MG63 (cell line): ENCODE data around the gene IRS2. TPM values are rescaled to one million over a fixed set of nuclear protein-coding genes. Genes with fewer than 3 reads are reported as not detected.
"Not testable (repeated sequence)": the region's sequence is repeated elsewhere in the genome, so short reads cannot be mapped to it uniquely, and the experiment has no call there.

Source experiments
- DNase-seq: peaks from one replicate; pipeline ENCODE4 v3.0.0-alpha.2; 2020
- H3K27me3 ChIP-seq: fragments of 250-450 bp; sonication (Bioruptor Pico); 2 replicates; pipeline ENCODE4 v1.5.1; 2020; ENCODE audit warnings: mild to moderate bottlenecking, moderate library complexity
- H3K36me3 ChIP-seq: fragments of 250-450 bp; sonication (Bioruptor Pico); 2 replicates; pipeline ENCODE4 v1.5.1; 2020; ENCODE audit warnings: mild to moderate bottlenecking, moderate library complexity
- H3K4me3 ChIP-seq: fragments of 250-450 bp; sonication (Bioruptor Pico); 2 replicates; pipeline ENCODE4 v1.5.1; 2020; ENCODE audit warnings: mild to moderate bottlenecking, moderate library complexity
- H3K9me3 ChIP-seq: fragments of 250-450 bp; sonication (Bioruptor Pico); 2 replicates; pipeline ENCODE4 v1.5.1; 2020; ENCODE audit warnings: mild to moderate bottlenecking, moderate library complexity
- total RNA-seq: library from RNA; depleted of rRNA; stranded (reverse); fragments of >200 nt; shearing (Covaris generic); gene quantifications from 2 replicates; pipeline ENCODE4 v1.2.3, GENCODE V29; 2014; ENCODE audit warnings: low replicate concordance

Gene IRS2
- total RNA-seq, 1 experiment from 2014 or later = 0.33 TPM

DNA sequence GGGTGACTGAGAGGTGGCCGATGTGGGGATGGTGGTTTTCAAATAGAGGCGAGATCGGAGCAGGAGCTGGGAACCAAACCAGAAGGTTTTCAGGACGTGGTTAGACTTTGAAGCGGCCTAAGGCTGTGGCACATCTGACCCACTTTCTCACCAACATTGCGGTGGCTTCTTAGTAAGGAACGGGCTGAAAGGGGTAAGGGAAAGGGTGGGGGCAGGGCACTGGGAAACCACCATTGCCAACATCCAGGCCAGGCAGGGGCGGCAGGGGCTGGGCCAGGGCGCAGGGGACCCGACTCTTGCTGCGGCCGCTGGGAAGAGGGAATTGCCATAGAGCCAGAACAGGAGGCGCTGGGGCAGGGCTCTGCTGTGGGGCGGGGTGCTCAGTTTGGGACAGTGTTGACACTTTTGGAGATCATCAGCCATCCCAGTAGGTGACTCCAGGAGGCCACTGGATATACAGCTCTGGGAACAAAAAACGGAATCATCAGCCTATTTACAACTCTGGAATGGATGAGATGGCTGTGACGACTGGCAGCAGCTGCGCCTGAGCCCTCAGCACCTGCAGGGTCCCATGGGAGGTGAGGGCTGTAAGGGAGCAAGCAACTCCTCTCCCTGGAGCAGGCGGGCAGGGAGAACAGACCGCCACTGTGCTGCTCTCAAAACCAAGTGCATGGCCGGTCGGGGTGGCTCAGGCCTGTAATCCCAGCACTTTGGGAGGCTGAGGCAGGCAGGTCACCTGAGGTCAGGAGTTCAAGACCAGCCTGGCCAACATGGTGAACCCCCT, 52.2 kb downstream of the IRS2 start:
- no peak for DNase-seq

DNA sequence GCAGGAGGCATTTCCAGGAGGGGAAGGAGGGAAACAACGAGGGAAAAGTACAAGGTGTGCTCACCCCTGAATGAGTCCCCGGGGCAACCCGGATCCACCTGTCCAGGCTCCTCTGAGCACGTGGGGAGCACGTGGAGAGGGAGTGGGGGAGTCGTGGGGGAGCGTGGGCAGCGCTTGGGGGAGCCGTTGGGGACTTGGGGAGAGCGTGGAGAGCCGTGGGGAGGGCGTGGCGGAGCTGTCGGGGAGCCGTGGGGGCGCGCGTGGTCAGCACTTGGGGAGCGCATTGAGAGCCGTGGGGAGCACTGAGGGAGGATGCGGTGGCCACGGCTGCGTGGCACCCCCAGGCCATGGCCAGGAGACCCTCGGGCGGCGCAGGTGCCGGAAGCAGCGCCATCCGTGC, 52.8 kb downstream of the IRS2 start:
- no peak for DNase-seq
- H3K27me3 ChIP-seq = 0 out of 2 replicates have a peak, but pooled peaks cover 4% of the 10 kb centered on the region
- no peaks in the 10 kb centered on the region for H3K36me3 ChIP-seq
- no peaks in the 10 kb centered on the region for H3K9me3 ChIP-seq
- no peak overlapping the region for H3K4me3 ChIP-seq

More for the DNA sequence above, 52.2 kb downstream of the IRS2 start:
- Histone ChIP-seq H3K9me3 (no peaks in the 10 kb centered on the region), H3K36me3 (no peaks in the 10 kb centered on the region), H3K27me3 (0 out of 2 replicates have a peak, but pooled peaks cover 1% of the 10 kb centered on the region), H3K4me3 (no peak overlapping the region)

DNA sequence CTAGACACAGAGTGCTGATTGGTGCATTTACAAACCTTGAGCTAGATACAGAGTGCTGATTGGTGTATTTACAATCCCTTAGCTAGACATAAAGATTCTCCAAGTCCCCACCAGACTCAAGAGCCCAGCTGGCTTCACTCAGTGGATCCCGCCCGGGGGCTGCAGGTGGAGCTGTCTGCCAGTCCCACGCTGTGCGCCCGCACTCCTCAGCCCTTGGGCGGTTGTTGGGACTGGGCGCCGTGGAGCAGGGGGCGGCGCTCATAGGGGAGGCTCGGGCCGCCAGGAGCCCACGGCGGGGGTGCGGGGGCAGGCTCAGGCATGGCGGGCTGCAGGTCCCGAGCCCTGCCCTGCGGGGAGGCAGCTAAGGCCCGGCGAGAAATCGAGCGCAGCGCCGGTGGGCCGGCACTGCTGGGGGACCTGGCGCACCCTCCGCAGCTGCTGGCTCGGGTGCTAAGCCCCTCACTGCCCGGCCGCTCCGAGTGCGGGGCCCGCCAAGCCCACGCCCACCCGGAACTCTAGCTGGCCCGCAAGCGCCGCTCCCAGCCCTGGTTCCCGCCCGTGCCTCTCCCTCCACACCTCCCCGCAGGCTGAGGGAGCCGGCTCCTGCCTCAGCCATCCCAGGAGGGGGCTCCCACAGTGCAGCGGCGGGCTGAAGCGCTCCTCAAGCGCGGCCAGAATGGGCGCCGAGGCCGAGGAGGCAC, 53.8 kb downstream of the IRS2 start:
- DNase-seq, H3K36me3 ChIP-seq, H3K9me3 ChIP-seq, H3K4me3 ChIP-seq, H3K27me3 ChIP-seq: not testable (repeated sequence)

DNA sequence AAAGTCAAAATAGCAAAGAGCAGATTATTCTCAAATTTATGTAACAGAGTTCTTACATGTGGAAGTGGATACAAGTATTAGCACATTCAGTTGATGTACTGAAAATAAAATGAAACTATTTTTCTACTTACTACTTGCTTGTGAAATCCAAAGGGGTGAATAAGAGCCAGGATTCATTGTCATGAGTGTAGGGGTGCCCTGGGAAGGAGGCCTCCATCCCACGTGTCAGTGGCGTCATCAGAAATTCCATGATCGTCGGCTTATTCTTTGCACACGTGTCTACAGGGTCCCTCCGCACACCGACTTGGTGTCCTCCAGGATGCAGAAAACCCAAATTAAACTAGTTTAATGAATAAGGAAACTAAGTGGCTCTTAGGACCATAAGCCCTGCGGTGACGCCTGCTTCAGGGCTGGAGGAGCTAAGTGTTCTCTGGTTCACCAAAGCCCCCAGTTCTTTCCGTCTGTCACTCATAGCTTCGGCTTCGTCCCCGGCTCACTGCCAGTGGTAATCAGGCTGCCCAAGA, 55.5 kb downstream of the IRS2 start:
- no peak overlapping the region for H3K4me3 ChIP-seq
- 0 out of 2 replicates have a peak, but pooled peaks cover 4% of the 10 kb centered on the region for H3K27me3 ChIP-seq
- no peaks in the 10 kb centered on the region for H3K36me3 ChIP-seq
- DNase-seq = no peak
- no peaks in the 10 kb centered on the region for H3K9me3 ChIP-seq

DNA sequence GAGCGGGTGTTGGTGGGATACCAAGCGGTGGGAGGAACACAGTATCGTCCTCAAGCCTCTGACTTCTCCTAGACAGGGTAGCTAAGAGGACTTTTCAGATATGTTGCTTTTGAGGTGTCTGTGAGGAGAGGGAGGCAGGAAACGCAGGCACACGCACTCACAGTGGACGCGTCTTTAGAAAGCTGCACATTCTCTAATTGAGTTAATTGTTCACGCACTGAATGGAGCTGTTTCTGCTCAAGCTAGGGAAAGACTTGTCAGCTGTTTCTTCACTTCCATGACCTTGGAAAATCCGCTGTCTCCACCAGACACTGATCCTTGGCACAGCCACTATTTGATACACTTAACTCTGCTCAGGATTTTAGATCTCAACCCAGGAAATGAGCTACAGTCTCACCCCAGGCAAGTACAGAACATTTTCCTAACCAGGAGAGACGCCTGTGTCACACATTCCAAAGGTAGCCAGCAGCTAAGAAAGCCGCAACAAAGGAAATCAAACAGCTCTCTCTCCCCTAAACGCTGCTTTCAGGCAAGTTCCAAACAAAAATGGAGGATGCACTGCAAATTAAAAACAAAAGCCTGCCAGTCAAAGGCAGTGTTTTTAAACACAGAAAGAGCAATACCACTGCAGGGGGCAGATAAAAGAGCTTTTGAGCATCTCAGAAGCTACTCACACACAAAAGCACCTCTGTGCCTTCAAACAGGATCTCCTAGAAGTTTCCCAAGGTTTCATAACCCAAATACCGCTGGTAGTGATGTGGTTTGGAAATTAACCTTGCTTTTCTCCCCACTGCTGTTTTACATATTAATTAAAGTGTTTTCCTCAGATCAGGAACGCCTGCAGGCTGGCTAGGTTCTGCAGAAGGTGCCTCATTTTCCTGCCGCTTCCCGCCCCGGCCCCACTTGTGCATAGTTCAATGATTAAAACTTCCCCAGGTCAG, 57.3 kb downstream of the IRS2 start:
- no peak for DNase-seq
- Histone ChIP-seq H3K36me3 (no peaks in the 10 kb centered on the region), H3K27me3 (0 out of 2 replicates have a peak, but pooled peaks cover 4% of the 10 kb centered on the region), H3K9me3 (no peaks in the 10 kb centered on the region), H3K4me3 (no peak overlapping the region)

DNA sequence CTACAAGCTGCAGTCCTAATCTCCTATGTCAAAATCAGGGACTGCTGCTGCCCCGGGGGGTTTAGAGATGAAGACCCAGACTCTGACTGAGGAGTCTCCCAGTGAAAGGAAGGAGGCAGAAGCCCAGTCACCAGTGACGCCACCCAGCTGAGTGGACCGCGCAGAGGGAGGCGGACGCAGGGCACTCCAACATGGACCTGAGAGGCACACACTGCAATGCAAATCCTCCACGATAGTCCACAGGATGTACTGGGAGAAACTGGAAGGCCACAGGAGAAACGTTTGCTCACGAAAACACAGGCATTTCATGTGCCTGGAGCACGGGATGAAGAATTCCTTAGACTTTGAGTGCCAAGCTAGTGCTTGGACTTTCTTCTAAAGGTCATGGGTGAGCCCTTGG, 58.3 kb downstream of the IRS2 start:
- Histone ChIP-seq H3K4me3 (no peak overlapping the region), H3K27me3 (0 out of 2 replicates have a peak, but pooled peaks cover 4% of the 10 kb centered on the region), H3K9me3 (no peaks in the 10 kb centered on the region), H3K36me3 (no peaks in the 10 kb centered on the region)
- no peak for DNase-seq

DNA sequence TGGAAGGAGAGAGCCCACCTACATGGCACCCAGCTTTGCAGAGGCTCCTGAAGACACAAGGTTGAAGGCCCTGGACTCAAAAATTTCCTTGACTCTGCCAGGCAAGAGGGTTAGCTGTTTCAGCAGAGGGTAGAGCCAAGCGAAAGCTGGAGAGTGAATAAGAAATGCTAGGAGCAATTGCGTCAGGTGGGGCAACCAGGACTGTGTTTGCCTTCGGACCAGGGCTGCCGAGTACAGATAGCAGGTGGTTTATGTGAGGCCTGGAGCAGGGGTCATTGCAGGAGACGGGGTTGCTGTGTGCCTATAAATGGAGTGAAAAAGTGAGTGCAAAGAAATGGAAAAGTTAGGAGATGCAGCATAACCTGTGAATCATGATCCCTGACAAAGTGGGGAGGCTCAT, 59.1 kb downstream of the IRS2 start:
- H3K4me3 ChIP-seq = no peak overlapping the region
- DNase-seq = no peak
- no peaks in the 10 kb centered on the region for H3K9me3 ChIP-seq
- no peaks in the 10 kb centered on the region for H3K36me3 ChIP-seq
- 0 out of 2 replicates have a peak, but pooled peaks cover 4% of the 10 kb centered on the region for H3K27me3 ChIP-seq

DNA sequence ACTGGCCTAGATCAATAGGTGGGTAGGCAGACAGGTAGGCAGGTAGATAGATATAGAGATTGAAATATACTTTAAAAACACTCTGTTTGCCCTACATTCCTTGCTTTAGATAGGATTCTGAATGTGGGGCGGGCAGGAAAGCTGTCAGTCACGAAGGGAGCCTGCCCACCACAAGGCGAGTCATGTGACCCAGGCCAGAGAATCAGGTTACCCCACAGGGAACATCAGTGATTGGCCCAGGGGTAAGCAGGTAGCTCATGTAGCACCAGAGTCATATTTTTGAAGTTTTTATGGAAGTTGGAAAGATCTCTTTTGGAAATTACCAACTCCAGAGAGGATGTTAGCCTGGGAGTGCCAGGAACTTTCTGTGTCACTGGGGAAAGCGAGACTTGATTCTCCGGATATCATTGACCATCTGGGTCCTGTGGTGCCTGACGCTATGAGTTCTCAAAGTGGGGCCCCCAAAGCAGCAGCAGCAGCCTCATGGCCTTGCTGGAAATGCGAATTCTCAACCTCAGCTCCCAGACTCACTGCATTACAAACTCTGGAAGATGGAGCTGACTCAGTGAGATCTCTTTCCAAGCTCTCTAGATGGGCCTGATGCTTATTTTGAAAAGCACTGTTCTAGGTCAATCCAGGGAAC, 60.3 kb downstream of the IRS2 start:
- H3K36me3 ChIP-seq = no peaks in the 10 kb centered on the region
- H3K27me3 ChIP-seq = 0 out of 2 replicates have a peak, but pooled peaks cover 4% of the 10 kb centered on the region
- no peaks in the 10 kb centered on the region for H3K9me3 ChIP-seq
- no peak for DNase-seq
- H3K4me3 ChIP-seq = no peak overlapping the region

DNA sequence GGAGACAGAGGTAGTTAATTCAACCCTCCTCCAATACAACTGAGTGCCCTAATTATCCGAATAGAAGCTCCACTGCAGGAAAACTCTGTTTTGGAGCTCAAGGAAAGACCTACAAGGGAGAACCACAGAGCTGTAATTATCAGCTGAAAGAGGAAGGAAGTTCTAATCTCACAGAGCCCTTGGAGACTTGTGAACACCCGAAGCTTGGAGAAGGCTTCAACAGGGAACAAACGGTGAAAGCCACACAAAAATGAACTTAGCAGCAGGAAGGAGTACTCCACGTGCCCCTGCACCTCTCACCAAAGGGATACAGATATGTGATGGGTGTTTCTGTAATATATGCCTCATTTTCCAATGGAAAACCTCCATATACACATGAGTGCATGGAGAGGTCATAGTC, 61.1 kb downstream of the IRS2 start:
- Histone ChIP-seq H3K27me3 (0 out of 2 replicates have a peak, but pooled peaks cover 4% of the 10 kb centered on the region), H3K36me3 (no peaks in the 10 kb centered on the region), H3K9me3 (no peaks in the 10 kb centered on the region), H3K4me3 (no peak overlapping the region)
- no peak for DNase-seq

DNA sequence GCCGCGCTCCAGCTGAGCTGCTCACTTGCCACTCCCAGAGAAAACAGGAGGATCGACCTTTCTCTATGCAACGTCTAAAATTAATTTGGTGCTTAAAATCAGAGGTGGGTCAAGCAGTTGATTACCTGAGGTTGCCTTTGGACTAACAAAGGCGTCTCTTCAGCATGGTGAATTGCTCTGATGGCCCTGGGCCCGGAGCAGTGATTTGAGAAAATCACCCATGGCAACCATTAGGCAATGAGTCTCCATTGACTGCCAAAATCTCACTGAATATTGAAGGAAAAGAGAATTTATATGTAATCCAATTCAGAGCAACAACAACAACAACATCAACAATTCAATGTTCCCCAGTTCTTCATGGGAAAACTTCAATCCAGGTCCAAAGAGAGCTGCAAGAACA, 61.8 kb downstream of the IRS2 start:
- Histone ChIP-seq H3K36me3 (no peaks in the 10 kb centered on the region), H3K4me3 (no peak overlapping the region), H3K27me3 (0 out of 2 replicates have a peak, but pooled peaks cover 4% of the 10 kb centered on the region), H3K9me3 (no peaks in the 10 kb centered on the region)
- DNase-seq = no peak

DNA sequence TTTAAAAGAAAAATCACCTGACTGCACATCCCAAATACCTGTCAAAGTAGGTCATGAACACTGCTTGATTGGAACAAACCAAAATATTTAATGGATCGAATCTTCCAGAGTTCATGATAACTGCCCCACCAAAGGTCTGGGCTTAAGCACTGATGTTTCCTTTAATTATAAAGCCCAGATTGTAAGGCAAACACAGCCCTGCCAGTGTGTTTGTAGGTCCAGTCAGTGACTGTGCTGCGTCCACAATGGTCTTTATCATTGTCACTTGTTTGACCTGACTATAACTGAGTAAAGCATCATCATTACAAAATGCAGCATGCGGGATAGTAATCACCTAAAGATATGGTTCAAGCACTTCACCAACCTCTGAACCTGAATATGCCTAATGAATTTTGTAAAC, 63.3 kb downstream of the IRS2 start:
- no peaks in the 10 kb centered on the region for H3K36me3 ChIP-seq
- no peak overlapping the region for H3K4me3 ChIP-seq
- H3K9me3 ChIP-seq = no peaks in the 10 kb centered on the region
- DNase-seq = no peak
- no peaks in the 10 kb centered on the region for H3K27me3 ChIP-seq

DNA sequence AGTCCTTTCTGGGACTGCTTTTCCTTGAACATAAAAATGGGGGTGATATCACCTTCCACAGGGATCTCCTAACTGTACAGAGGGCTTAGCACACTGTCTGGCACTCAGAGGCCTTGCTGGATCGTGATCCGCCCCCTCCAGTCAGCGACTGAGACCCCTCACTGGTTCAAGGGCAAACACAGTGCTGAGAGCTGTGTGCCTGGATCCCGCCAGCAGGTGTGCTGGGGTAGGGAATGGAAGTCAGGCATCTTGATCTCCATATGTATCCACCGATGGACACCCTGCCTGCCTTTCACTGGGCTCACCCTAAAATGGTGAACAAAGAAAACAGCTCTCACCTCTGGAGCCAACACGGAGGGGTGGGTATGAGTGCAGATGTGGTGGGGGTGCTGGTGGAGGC, 64.3 kb downstream of the IRS2 start:
- H3K4me3 ChIP-seq = no peak overlapping the region
- H3K36me3 ChIP-seq = no peaks in the 10 kb centered on the region
- no peaks in the 10 kb centered on the region for H3K9me3 ChIP-seq
- no peak for DNase-seq
- no peaks in the 10 kb centered on the region for H3K27me3 ChIP-seq

DNA sequence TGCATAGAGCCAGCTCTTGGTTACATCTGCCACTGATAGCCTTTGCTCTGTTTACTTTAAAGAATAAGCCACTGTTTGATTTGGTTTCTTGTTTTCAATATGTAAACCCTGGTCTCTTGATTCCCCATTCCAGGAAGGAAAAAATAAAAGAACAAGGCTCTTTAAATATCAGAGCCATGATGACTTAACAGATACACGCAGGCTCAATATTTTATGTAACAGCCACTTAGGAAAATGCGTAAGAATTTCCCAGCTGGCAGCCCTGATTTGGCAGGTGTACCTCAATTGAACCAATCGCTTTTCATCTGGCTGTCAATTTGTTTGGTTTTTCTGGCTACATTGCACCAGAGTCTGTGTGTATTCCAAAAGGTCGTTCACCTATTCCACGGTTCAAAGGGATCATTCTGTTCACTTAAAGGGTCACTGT, 65.6 kb downstream of the IRS2 start:
- no peak for DNase-seq
- Histone ChIP-seq H3K9me3 (no peaks in the 10 kb centered on the region), H3K4me3 (no peak overlapping the region), H3K27me3 (no peaks in the 10 kb centered on the region), H3K36me3 (no peaks in the 10 kb centered on the region)

DNA sequence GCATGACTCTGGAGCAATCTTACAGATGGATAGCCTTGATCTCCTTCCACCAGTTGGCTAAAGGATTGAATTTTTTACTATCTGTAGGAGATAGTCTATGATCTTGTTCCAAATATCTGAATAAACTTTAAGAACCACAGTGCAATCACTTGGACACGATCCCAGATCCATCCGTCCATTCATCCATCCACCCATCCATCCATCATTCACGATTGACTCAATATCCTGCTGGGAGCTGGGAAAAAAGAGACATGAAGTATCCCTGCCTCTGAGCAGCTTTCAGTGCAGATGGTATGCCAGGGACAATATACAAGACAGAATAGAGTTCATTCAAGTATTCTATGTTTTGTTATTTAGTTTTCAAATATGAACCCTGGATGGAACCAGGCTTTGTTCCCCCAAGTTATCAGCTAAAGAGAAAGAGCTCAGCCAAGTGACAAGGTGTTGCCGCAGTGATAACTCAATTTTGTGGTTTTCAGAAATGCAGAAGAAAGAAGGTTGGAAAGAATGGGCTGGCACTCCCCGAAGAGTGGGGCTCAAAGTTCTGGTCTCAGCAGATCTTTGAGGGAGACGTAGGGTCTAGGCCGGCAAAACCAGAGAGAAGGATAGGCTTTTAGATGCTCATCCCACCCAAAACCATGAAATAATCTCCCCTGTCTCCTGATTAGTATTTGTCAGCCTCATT, 66.3 kb downstream of the IRS2 start:
- Histone ChIP-seq H3K27me3 (no peaks in the 10 kb centered on the region), H3K4me3 (no peak overlapping the region), H3K36me3 (no peaks in the 10 kb centered on the region), H3K9me3 (no peaks in the 10 kb centered on the region)
- no peak for DNase-seq

DNA sequence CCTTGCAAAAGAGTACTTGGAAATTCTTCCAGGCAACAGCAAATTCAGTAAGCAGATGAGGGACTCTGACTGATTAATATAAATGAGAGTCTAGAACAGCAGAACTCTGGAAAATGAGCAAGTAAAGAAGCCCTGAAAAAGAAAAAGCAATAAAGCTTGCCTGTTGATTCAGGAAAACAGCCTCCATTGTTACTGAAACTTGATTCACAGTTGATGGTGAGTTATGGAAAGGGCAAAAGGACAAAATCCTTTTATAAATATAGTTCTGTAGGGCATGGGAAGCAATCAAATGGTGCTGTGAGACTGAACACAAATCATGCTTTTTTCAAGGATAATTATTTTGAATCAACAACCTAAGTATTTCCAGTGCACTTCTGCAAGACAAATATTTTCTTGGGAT, 67.7 kb downstream of the IRS2 start:
- Histone ChIP-seq H3K36me3 (no peaks in the 10 kb centered on the region), H3K27me3 (no peaks in the 10 kb centered on the region), H3K4me3 (no peak overlapping the region), H3K9me3 (no peaks in the 10 kb centered on the region)
- no peak for DNase-seq

DNA sequence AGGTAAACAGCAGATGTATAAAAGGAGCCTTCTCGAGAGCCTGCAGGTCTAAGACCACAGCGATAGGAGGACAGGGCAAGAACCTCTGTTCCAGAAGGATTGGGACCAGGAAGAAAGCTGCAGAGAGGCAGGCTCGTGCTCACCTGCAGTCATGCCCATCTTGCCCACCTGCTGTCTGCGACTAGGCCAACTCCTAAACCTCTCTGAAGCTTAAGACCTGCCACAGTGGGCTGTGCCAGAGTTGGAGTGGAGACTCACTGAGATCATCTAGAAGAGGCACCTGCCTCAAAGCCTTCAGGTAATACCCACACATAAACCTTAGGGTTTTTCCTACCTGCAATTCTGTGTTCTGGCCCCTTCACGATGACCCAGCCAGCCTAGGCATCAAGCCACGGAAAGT, 68.7 kb downstream of the IRS2 start:
- Histone ChIP-seq H3K27me3 (no peaks in the 10 kb centered on the region), H3K9me3 (no peaks in the 10 kb centered on the region), H3K4me3 (no peak overlapping the region), H3K36me3 (no peaks in the 10 kb centered on the region)
- no peak for DNase-seq
